Measurements from ENCODE around the gene DIO3.

The DIO3 gene

DNA sequence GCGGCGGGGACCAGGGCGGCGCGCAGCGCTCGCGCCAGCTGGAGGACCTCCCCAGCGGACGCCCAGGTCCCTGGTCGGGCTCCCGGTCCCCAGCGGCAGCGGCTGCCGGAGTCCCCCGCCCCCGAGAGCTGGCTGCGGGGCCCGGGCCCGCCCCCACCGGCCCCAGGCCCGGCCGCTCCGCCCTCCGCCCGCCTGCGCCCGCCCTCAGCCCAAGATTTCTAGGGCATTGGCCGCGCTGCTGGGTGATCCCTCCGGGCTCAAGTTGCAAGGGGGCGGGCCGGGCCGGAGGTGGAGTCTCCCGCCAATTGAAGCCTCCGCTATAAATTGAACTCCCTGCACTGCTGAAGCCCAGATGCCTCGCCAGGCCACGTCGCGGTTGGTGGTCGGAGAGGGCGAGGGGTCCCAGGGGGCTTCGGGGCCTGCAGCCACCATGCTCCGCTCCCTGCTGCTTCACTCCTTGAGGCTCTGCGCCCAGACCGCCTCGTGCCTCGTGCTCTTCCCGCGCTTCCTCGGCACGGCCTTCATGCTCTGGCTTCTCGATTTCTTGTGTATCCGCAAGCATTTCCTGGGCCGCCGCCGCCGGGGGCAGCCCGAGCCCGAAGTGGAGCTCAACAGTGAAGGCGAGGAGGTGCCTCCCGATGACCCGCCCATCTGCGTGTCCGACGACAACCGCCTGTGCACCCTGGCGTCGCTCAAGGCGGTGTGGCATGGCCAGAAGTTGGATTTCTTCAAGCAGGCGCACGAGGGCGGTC lies at the start of gene DIO3:
DIO3 (plus strand) TSS at position 351 of the 752 bp plus-strand sequence.
- no peak for DNase-seq (ENCODE audit: low spot score)

DNA sequence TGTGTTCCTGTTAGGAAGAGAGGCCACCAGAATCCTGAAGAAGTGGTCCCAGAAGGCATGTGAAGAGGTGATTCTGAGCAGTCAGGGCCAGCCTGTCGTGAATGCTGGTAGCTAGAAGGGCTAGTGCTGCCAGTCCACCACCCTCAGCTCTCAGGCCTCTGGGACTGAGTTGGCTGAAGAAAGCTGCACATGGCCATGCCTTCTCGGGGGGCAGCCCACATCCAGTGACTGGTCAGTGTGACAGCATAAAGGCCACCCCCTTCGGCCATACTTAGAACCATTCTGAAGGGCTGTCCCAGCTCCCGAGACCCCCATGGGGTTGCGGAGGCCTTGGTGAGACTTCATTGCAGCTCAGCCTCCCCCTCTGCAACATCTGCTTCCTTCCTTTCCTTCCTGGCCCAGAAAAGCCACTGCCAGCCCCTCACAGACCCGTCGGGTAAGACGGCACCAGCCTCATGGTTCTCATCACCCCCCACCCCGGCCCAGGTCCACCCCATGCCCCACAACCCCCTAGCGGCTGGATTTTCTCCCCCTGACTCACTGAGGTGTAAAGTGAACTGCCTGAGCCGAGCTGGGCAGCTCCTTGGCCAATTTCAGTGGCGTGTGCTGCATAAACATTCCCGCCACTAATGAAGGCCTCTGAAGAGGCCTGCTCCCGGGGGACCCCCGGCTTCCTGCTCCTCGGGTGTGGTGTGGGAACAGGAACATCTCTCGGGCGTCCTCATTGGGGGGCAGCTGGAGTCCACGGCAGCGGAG lies 49.5 kb upstream of the DIO3 start:
- DNase-seq (ENCODE audit: low spot score) = no peak

DNA sequence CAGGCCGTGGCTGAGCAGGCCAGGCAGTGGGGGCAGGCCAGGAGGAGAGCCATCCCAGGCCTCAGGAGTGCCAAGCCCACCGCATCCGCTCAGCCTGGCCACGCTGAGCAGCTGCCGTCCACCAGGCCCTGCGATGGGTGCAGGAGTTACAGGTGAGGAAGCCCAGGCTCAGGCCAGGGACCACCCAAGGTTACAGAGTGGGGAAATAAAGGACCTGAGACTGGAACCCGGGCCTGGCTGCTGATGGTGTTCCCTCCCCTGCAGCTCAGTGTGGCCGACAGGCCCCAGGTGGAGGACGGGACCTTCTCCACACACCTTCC lies 49.0 kb upstream of the DIO3 start:
- no peak for DNase-seq (ENCODE audit: low spot score)

DNA sequence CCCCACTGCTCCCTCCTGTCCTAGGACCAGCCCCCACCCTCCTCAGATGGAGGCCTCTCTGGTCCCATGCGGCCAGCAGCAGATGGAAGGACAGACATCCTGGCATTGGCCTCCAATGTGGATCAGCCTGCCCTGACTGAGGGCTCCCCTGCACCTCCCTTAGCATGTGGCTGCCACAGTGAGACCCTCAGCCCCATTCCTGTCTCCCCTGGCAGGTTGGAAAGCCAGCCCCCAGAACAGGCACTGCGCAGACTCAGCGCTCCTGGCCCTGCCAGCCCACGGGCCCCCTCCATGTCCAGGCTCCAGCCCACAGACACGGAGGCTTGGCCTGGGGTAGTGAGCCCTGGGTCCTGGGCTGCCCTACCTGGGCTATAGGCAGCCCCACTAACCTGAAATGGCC lies 47.2 kb upstream of the DIO3 start:
- DNase-seq (ENCODE audit: low spot score) = no peak

DNA sequence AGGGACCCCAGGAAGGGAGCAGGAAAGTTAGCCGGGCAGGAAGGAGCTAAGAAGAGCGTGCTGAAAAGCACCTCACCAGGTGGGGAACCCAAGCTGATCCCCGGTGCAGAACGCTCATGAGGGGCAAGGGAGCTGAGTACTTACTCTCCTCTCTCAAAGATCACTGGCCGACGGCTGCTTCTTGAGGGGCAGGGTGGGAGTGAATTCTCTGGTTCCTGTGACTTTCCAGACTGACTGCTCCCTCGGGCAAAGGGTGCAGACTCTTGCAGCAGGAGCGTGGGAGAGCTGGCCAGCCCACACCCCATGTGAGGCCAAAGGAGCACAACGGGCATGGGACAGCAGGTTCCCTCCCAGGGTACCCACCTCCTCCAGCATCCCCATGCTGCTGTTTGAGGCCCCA lies 44.9 kb upstream of the DIO3 start:
- no peak for DNase-seq (ENCODE audit: low spot score)

DNA sequence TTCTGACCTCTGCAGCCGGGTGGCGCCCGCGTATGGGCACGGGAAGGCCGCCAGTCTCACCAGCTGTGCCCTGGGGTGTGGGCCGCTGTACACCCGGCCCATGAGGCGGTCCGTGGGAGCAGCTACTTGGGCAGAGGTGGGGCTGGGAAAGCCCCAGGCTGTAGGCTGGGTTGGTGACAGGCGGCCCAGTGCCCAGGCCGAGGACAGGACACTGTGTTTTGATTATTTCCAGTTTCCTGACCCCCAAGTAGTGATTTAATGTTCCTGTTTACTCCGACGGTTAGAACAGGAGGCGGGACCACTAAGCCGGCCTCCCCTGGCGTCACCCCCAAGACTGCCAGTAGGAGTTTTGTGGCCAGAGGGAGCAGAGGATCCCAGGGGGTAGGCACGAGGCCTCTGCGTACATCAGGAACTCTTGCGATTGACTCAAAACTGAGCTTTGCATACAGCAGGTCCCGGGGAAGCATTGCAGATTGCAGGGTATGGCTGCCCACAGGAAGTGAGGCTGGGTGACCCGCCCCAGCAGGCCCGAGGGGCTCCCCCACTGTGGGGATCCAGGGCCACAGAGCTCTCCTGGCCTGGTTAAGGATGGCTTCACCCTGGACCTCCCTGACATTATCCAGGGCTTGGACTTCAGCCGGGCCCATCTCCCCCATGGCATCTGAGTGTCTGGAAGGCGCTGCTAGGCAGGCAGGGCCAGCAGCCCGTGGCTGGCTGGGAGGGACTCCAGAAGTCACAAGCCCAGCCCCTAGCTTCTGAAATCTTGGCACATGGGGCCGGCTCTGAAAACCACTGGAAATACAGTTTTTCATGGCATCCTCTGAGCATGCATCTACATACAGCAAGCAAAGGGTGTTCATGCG lies 42.5 kb upstream of the DIO3 start:
- no peak for DNase-seq (ENCODE audit: low spot score)

DNA sequence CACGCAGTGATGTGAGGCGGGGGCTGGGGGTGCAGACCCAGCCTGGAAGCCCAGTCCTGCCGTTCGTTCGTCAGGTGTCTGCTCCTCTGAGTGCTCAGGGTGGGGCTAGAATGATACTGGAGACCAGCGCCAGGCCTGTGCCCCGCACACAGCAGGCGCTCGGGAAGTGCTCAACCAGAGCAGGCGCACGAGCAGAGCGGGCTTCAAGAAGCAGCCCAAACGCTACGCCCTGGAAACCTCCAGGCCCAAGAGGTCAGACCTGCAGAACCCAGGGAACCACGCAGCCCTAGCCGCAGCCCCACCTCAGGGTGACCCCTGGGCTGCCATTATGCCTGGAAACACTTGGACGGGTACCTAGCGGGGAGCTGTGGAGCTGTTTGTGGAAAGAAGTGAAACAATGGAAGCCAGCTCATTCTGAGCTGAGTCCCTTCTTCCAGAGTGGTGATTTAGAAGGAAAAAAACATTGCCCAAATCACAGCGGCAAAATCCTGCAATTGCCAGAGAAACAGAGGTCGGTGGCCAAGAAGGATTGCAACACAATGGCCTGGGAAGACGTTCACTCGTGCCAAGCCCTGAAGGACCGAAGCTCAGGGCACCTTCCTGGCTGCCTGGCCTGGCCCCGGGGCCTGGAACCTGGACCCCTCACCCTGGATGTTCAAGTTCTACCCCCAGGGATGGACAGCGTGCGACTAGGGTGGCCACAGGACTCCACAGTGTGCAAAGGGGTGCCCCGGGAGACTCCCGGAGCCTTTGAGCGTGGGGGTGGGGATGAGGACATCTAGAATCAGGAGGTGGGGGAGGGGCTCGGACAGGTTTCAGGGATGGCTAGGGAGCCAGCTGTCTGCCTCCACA lies 40.4 kb upstream of the DIO3 start:
- DNase-seq (ENCODE audit: low spot score) = peak; percentile 57

DNA sequence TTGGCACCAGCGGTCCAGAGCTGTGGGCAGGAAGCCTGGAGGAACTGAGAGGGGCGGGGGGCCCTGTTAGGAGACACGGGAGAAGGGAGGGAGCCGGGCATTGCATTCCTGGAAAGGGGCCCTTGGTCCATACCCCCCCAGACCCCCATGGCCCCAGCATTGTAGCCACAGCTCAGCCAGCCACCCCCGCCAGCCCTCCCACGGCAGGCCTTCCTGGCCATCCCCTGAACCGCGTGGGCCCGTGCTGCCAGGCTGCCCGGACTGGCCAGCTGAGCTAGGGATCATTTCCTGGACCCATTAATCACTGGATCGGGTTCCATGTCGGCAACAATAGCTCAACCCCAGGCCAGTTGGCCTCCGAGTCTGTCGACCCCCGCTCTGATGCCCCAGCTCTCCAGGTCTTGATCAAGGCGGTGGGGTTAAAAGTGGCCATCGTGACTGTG lies 39.8 kb upstream of the DIO3 start:
- DNase-seq (ENCODE audit: low spot score) = no peak

DNA sequence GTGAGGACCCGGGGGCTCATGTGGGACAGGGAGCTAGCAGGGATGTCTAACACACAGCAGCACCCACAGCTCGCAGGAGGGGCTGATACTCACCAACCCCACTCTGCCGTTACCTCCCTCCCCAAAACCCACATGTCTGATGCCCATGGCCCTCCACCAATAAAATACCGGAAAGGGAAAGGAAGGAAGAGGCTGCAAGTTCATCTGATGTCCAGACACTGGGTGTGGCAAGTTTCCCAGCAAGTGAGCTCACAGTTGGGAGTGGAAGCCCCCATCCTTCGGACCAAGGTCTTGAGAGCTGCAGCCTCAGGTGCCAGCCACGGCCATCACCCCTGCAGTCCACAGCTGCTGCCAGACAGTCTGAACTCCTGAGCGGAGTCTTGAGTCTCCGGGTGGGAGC lies 39.3 kb upstream of the DIO3 start:
- DNase-seq (ENCODE audit: low spot score) = no peak

DNA sequence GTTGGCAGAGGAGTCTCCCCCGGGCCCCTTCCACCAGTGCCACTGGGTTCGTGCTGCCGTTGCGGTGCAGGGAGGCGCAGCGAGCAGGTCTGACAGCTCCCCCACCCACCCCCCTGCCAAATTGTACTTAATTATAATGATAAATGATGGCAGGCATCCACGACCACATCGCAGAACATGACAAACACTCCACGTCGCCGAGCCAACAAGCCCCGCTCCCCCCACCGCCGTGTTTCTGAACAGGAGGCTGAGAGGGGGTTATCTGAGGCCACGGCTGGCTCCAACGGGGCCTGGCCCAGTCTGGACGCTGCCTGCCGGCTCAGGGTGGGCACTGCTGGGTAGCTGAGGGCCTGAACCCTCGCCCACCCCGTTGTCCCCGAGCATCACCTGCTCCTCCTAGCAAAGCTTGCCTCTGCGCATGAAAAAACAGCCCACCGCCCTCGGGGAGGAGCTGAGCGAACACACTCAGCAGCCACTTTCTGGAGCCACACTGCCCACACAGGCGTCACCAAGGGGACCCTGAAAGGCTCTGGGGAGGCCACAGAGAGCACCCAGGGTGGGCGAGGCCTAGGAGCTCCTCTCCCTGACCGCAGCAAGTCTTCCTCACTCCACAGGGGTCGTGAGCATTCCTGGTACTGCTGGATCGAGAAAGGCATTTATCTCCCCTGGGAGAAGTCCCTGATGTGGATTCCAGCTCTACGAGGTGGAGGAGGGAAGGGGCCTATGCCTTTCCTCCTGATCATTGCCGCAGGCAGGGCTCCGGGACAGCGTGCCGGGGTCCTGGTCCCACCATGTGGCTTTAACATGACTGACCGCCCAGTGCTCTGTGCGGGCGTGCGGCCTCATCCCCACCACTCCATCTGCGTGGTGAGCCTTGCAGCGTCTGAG lies 35.4 kb upstream of the DIO3 start:
- DNase-seq (ENCODE audit: low spot score) = no peak

DNA sequence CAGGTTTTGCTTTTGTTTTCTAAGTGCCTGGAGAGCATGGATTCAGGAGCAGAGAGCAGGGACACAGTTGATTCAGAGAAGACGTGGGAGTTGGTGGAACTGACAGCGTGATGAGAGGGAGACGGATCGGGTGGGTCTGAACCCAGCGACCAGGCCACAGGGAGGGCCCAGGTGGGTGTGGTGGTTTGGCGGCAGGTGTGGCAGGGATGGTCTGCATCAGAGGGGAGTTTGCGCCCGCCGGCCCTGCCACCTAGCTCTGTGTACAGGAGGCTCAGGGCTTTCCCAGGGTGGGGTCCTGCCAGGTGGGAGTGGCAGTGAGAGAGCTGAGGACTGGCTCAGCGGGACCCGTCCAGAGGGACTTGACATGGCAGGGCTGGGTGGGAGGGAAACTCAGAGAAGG lies 33.3 kb upstream of the DIO3 start:
- no peak for DNase-seq (ENCODE audit: low spot score)

DNA sequence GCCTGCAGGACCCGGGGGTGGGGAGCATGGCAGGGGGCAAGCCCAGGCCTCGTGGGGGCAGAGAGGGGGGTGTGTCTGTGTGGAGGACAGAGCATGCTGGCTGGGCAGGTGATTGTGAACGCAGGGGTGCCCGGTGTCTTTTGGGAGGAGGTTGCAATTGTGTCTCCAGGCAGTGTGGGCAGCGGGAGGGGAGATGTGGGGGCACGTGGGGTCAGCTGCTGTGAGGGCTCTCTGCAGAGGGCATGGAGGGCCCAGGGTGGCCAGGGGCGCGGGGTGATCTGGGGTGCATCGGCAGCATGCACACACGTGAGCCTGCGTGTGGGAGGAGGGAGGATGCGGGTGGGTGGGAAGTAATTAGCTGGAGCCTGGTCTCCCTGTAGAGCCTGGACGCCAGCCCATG lies 32.2 kb upstream of the DIO3 start:
- no peak for DNase-seq (ENCODE audit: low spot score)

DNA sequence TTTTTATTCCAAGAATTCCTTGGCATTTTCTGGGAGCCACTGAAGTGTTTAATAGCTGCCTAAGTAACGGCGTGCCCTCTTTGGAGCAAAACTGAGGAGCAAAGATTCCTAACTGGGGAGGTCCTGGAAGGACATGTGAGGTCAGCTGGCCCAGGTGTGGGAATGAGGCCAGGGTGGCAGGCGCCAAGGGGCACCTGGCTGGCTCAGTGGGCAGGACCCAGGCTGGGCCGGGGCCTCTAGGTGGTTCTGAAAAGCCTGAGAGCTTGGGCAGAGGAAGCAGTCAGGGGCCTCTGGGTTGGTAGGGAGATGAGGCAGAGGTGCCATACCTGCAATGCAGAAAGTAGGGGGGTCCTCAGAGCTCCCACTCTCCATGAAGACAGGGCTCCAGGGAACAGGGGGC lies 27.1 kb upstream of the DIO3 start:
- DNase-seq (ENCODE audit: low spot score) = no peak

DNA sequence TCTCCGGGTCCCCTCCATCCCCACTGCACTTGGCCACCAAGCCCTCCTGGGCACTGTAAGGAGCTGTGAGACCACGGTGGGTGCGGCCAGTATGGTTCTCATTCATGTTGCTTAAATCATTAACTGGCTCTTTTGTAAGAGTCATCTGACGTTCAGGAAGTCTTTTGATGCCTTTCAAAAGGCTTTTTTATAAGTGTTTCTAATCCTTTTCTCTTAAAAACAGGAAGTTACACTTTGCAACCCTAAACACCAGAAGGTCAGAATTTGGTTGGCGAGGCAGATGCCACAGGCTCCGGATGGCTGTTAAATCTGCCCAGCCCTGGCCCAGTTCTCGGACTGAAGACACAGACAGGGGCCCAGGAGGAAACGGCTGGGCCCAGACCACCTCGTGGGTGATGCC lies 26.1 kb upstream of the DIO3 start:
- DNase-seq (ENCODE audit: low spot score) = no peak

DNA sequence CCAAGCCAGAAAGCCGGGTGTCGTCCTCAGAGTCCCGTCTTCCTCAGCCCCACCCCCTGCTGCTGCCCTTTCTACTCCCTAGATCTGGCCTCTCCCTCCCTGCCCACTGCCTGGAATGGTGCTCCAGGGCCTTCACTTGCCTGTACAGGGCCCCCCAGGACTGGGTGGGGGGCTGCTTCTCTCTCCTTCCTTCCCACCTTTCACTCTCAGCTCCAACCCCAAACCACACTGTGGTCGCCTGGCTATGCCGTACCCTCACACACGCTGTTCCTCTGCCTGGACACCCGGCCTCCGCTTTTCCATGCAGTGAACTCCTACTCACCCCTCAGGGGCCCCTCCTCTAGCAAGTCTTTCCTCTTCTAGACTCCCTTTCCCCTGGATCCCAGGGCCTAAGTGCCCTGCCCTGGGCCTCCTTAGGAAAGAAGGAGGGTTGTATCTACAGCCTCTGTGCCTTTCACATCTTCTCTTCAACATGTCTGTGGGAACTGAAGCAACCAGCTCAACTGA lies 25.5 kb upstream of the DIO3 start:
- no peak for DNase-seq (ENCODE audit: low spot score)

DNA sequence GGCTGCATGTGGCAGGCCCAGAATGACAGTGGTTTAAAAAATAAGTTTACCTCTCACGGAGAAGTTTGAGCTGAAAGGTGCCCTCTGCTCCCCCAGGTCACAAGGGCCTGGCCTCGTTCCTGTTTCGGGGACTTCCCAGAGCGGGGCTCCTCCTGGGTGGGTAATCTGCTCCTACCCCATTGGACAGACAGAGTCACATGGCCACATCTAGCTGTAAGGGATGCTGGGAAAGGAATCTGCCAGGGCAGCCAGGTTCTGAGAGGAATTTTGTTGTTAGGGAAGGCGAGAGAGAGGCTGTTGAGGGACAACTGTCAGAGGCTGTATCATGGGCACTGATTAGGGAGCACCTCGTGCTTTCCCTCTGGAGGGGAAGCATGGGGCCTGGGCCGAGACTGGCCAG lies 24.0 kb upstream of the DIO3 start:
- DNase-seq (ENCODE audit: low spot score) = no peak

DNA sequence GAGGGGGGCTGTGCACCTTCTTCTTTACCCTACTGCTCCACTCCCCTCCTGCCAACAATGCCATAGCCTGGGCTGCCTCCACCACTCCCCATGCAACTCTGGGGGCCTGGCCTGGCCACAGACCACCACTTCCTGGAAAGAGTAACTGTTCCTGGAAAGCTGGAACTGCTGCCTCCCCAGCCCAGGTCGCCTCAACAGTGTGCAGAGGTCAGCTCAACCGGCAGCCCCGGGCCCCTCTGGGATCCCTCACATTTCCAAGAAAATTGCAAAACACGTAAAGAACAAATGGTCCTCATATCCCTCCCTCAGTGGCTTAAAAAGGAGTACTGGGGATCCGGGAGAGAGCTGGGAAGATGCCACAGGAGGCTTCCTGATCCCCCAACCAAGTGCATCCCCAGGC lies 22.4 kb upstream of the DIO3 start:
- no peak for DNase-seq (ENCODE audit: low spot score)

DNA sequence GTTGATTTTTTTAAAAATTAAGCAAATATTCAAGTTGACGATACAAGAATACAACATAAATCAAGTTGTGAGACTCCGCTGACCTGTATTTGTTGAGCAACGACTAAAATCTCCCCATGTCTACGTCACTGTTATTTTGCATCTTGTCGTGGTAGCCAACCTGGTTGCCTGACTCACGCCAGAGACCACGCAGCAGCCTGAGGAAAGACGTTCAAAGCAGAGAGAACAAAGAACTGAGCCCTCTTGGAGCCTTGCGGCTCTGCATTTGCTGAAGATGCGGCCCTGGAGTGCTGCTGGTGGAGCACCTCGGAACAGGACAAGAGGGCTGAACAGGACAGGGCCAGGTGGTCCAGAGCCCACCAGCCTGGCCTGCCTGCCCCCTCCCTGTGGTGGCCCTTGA lies 21.4 kb upstream of the DIO3 start:
- DNase-seq (ENCODE audit: low spot score) = no peak

DNA sequence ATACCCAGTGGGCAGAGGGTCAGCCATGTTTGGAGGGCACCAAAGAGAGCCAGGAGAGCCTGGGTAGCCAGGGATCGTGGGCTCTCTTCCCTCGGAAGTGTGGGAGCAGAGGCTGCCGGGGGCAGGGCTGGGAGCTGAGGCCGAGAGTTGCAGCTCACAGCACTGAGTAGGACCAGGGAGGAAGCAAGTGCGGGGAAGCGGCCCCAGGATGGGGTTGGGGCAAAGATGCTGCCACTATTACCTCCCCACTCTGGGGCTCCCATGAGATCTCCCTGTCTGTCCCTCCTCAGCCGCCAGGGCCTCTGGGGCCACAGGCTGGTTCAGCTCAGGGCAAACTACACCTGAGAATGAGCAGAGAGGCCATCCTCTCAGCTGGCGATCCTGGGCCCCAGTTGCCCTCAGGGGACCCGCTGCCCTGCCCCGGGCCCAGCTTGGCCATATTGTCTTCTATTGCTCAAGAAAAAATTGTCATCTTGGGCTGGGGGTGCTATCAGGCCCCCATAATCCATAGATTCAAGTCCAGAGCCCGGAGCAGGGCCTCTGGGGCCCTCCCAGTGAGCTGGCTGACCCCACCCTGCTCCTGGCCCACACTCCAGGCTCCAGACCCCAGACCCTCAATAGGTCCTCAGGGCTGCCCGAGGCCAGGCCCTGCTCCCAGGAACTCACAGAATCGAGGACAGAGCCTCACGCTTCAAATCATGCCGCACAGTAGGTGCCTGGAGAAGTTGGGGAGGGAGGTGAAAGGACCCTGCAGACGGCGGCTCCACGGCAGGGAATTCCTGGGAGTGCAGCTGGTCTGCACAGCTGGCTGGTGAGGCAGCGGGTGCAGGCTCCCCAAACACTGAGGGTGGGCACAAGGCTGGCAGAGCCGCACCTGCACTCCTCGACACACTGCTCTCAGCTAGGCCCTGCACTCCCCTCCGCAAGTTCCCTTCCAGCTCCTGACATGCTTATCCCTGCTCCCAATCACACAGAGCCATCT lies 20.5 kb upstream of the DIO3 start:
- no peak for DNase-seq (ENCODE audit: low spot score)

DNA sequence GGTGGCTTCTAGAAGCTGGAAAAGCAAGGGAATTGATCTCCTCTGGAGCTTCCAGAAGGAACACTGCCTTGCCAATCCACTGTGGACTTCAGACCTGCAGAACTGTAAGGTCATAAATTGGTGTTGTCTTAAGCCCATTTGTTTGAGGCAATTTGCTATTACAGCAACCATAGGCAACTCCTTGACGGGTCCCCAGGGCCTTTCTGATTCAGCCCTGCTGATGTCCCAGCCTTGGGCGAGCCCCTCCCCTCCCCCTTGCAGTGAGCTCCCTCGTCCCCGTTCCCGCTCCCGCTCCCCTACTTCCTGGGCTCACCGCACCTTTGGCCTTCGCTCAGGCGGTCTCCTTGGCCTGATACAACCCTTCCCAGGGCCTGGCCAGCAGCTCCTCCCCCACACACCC lies 18.9 kb upstream of the DIO3 start:
- no peak for DNase-seq (ENCODE audit: low spot score)

Data from GM03348 (cell line).